Chondrocyte (in vitro differentiated cells): ENCODE data around the gene SEC22A. TPM values are rescaled to one million over a fixed set of nuclear protein-coding genes. Genes with fewer than 3 reads are reported as not detected.

Source experiments
- DNase-seq: peaks from one replicate; pipeline ENCODE4 v3.0.0; 2021; ENCODE audit warnings: mixed read lengths, low spot score
- H3K27ac Mint-ChIP-seq: one replicate; pipeline ENCODE4 v1.8.0; 2021; ENCODE audit warnings: mild to moderate bottlenecking, moderate library complexity, mixed read lengths; ENCODE audit not compliant: unreplicated experiment
- H3K27me3 Mint-ChIP-seq: 2 replicates; pipeline ENCODE4 v1.8.0; 2021; ENCODE audit warnings: low read depth, mixed read lengths
- H3K36me3 Mint-ChIP-seq: 2 replicates; pipeline ENCODE4 v1.8.0; 2021; ENCODE audit warnings: low read depth, mixed read lengths
- H3K4me1 Mint-ChIP-seq: 2 replicates; pipeline ENCODE4 v1.8.0; 2021; ENCODE audit warnings: low read depth, mild to moderate bottlenecking, mixed read lengths
- H3K4me3 Mint-ChIP-seq: one replicate; pipeline ENCODE4 v1.8.0; 2021; ENCODE audit warnings: mild to moderate bottlenecking, moderate library complexity, mixed read lengths; ENCODE audit not compliant: unreplicated experiment
- H3K9me3 Mint-ChIP-seq: 2 replicates; pipeline ENCODE4 v1.8.0; 2021; ENCODE audit warnings: low read depth, mixed read lengths
- CTCF ChIP-seq: fragments of 200-600 bp; sonication (generic); IDR thresholded peaks from 2 replicates; pipeline ENCODE4 v1.5.0; 2021; ENCODE audit warnings: antibody characterized with exemption, mild to moderate bottlenecking, moderate library complexity
- total RNA-seq: library from RNA; stranded (reverse); gene quantifications from 3 replicates; pipeline ENCODE4 v1.2.1, GENCODE V29; 2021

Gene SEC22A
- total RNA-seq, 1 donor from 2014 or later: 14.4 TPM

GRCh38 chr3:123271466-123272159 is 69.9 kb downstream of the SEC22A start:
- peaks cover 12% of the 10 kb centered on the region for H3K4me1 Mint-ChIP-seq
- H3K9me3 Mint-ChIP-seq: peaks cover 8% of the 10 kb centered on the region
- H3K4me3 Mint-ChIP-seq: no peak overlapping the region
- TF ChIP-seq CTCF: no peak
- H3K27ac Mint-ChIP-seq: no peak overlapping the region
- DNase-seq: no peak
- no peaks in the 10 kb centered on the region for H3K27me3 Mint-ChIP-seq
- peaks cover 8% of the 10 kb centered on the region for H3K36me3 Mint-ChIP-seq

GRCh38 chr3:123272547-123272946 is 70.8 kb downstream of the SEC22A start:
- H3K4me1 Mint-ChIP-seq: peaks cover 12% of the 10 kb centered on the region
- DNase-seq: no peak
- H3K27ac Mint-ChIP-seq: peak overlapping the region; percentile 72
- peaks cover 5% of the 10 kb centered on the region for H3K36me3 Mint-ChIP-seq
- H3K9me3 Mint-ChIP-seq: no peaks in the 10 kb centered on the region
- no peak for TF ChIP-seq CTCF
- H3K4me3 Mint-ChIP-seq: no peak overlapping the region
- no peaks in the 10 kb centered on the region for H3K27me3 Mint-ChIP-seq

- TF ChIP-seq CTCF: no peak
- Mint-ChIP-seq H3K4me1 (peaks cover 12% of the 10 kb centered on the region), H3K4me3 (no peak overlapping the region), H3K9me3 (no peaks in the 10 kb centered on the region), H3K36me3 (peaks cover 6% of the 10 kb centered on the region), H3K27ac (no peak overlapping the region), H3K27me3 (no peaks in the 10 kb centered on the region)
- no peak for DNase-seq
Measured at GRCh38 chr3:123275691-123276090, 73.9 kb downstream of the SEC22A start.

GRCh38 chr3:123276346-123277006 is 74.7 kb downstream of the SEC22A start:
- no peak overlapping the region for H3K27ac Mint-ChIP-seq
- peaks cover 6% of the 10 kb centered on the region for H3K36me3 Mint-ChIP-seq
- H3K4me3 Mint-ChIP-seq: no peak overlapping the region
- peaks cover 12% of the 10 kb centered on the region for H3K4me1 Mint-ChIP-seq
- TF ChIP-seq CTCF: no peak
- H3K9me3 Mint-ChIP-seq: no peaks in the 10 kb centered on the region
- no peaks in the 10 kb centered on the region for H3K27me3 Mint-ChIP-seq
- DNase-seq: peak; percentile 42

GRCh38 chr3:123277106-123277505 is 75.4 kb downstream of the SEC22A start:
- H3K27me3 Mint-ChIP-seq: no peaks in the 10 kb centered on the region
- no peaks in the 10 kb centered on the region for H3K9me3 Mint-ChIP-seq
- no peak overlapping the region for H3K4me3 Mint-ChIP-seq
- DNase-seq: peak; percentile 17
- TF ChIP-seq CTCF: no peak
- no peak overlapping the region for H3K27ac Mint-ChIP-seq
- peaks cover 12% of the 10 kb centered on the region for H3K4me1 Mint-ChIP-seq
- H3K36me3 Mint-ChIP-seq: peaks cover 3% of the 10 kb centered on the region
